ENCODE data around the gene FAM107B. TPM values are rescaled to one million over a fixed set of nuclear protein-coding genes. Genes with fewer than 3 reads are reported as not detected.

FAM107B gene
- total RNA-seq, 1 experiment from 2014 or later, result 24.5 TPM

DNA sequence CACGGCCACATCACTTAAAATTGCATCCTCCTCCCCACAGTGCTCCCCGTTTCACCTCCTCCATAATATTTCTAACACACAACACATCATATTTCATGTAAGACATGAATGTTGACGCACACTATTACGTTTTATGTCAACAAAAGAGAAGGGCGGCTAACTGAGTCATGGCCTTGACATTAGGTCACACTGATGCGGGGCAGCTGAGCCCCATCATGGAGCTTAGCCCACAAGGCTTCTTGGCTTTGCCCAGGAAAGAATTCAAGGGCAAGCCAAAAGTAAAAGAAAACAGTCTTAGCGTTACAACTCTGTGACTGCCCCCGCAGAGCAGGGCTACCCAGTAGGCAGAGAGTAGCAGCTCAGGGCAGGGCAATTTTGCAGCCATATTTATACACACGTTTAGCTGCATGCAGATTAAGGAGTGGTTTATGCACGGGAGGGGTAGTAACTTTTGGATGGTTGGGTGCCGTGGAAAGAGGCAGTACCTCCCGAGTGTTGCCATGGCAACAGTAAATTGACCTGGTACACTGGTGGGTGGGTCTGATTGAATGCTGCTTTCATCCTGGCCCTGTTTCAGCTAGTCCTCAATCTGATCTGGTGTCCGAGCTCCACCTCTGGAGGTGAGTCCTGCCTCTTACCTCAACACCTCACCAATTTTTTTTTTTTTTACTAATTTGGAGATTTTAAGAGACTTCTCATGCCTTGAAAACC, 287.8 kb downstream of the FAM107B start:
- TF ChIP-seq, protein P1, sequence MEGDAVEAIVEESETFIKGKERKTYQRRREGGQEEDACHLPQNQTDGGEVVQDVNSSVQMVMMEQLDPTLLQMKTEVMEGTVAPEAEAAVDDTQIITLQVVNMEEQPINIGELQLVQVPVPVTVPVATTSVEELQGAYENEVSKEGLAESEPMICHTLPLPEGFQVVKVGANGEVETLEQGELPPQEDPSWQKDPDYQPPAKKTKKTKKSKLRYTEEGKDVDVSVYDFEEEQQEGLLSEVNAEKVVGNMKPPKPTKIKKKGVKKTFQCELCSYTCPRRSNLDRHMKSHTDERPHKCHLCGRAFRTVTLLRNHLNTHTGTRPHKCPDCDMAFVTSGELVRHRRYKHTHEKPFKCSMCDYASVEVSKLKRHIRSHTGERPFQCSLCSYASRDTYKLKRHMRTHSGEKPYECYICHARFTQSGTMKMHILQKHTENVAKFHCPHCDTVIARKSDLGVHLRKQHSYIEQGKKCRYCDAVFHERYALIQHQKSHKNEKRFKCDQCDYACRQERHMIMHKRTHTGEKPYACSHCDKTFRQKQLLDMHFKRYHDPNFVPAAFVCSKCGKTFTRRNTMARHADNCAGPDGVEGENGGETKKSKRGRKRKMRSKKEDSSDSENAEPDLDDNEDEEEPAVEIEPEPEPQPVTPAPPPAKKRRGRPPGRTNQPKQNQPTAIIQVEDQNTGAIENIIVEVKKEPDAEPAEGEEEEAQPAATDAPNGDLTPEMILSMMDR (conservative IDR thresholded peaks at IDR 0.05), result no peak
- Histone ChIP-seq H3K27ac (ENCODE audit: insufficient read length, low read depth, low read length) (no peak overlapping the region), H2AFZ (ENCODE audit: low read length) (no peak overlapping the region), H3K23ac (ENCODE audit: insufficient read length, low read depth, low read length) (no peak overlapping the region), H3K18ac (ENCODE audit: insufficient read length, low read depth, low read length) (no peak overlapping the region), H3K56ac (ENCODE audit: insufficient read length, low read depth, low read length) (no peak overlapping the region), H3K9ac (ENCODE audit: extremely low read depth, insufficient read length, low read length) (no peak overlapping the region), H4K5ac (ENCODE audit: insufficient read length, low read depth, low read length) (no peak overlapping the region), H2BK12ac (ENCODE audit: insufficient read length, low read depth, low read length) (no peak overlapping the region), H2BK5ac (ENCODE audit: insufficient read length, low read length) (no peak overlapping the region), H3K4me2 (ENCODE audit: insufficient read depth, insufficient read length, low read length) (no peak overlapping the region), H2AK5ac (ENCODE audit: insufficient read length, low read length) (no peak overlapping the region), H3K9me3 (ENCODE audit: control insufficient read depth, low read depth, low read length) (no peaks in the 10 kb centered on the region), H2BK15ac (ENCODE audit: low read depth, low read length) (no peak overlapping the region), H4K20me1 (ENCODE audit: control insufficient read depth, insufficient read depth, insufficient read length) (no peaks in the 10 kb centered on the region), H3K14ac (ENCODE audit: insufficient read depth, low read length) (no peak overlapping the region), H2BK120ac (ENCODE audit: low read depth, low read length, poor library complexity, severe bottlenecking) (no peak overlapping the region), H4K8ac (replicated peaks; ENCODE audit: insufficient read length, low read depth, low read length) (no peak overlapping the region), H3K23me2 (ENCODE audit: insufficient read length, low read depth, low read length, poor library complexity, severe bottlenecking) (no peaks in the 10 kb centered on the region), H3T11ph (ENCODE audit: low read length) (no peak overlapping the region), H4K91ac (ENCODE audit: insufficient read length, low read depth, low read length) (no peak overlapping the region), H3K79me2 (ENCODE audit: insufficient read depth, low read length) (no peaks in the 10 kb centered on the region), H3K27me3 (ENCODE audit: insufficient read depth, low read length) (no peaks in the 10 kb centered on the region), H3K4ac (ENCODE audit: low read depth, low read length) (no peak overlapping the region), H3K4me1 (ENCODE audit: insufficient read depth, low read length) (no peaks in the 10 kb centered on the region), H3K79me1 (ENCODE audit: insufficient read depth, low read depth, low read length, poor library complexity, severe bottlenecking) (no peaks in the 10 kb centered on the region), H2BK20ac (ENCODE audit: low read depth, low read length, poor library complexity, severe bottlenecking) (no peak overlapping the region)
- peaks cover 2 to 3% of the 10 kb centered on the region in 2 experiments; a peak in 3 of 5 replicates for H3K9me3 Mint-ChIP-seq
- 0 out of 4 replicates have a peak, but pooled peaks cover 2 to 4% of the 10 kb centered on the region in 2 experiments for H3K4me1 Mint-ChIP-seq
- H3K4me3 Mint-ChIP-seq, result no peak overlapping the region
- peaks cover 0 to 6% (median 1%) of the 10 kb centered on the region in 3 experiments; a peak in 3 of 7 replicates for H3K36me3 Mint-ChIP-seq (ENCODE audit: insufficient read depth in 1 of 3, low read depth in 3 of 3)
- WGBS (ENCODE audit: extremely low coverage, insufficient read length, low lambda C conversion rate), result 100% methylated on average over 1 of the region's 13 CpGs
- H3K27ac Mint-ChIP-seq, result no peak overlapping the region
- no peak for DNase-seq
- peaks cover 3% of the 10 kb centered on the region; the same call in 1 of the 2 replicates for H3K27me3 Mint-ChIP-seq (ENCODE audit: low read depth)

Data from H9 (cell line).